HG03060 (cell line): ENCODE data around the gene ALDH1A1.
"Not testable (repeated sequence)": the region's sequence is repeated elsewhere in the genome, so short reads cannot be mapped to it uniquely, and the experiment has no call there.

ENCODE experiments used
- ATAC-seq: cut with Tn5 transposase; IDR thresholded peaks from one replicate; pipeline ENCODE4 v1.9.1; 2021; ENCODE audit warnings: low read depth, moderate number of reproducible peaks; ENCODE audit not compliant: unreplicated experiment

Gene ALDH1A1

GRCh38 chr9:72863456-72864094, 89.3 kb downstream of the ALDH1A1 start:
- ATAC-seq, result no peak

GRCh38 chr9:72862788-72863187, 90.1 kb downstream of the ALDH1A1 start:
- ATAC-seq, result not testable (repeated sequence)

- ATAC-seq, result no peak
Measured at GRCh38 chr9:72858089-72858912, 94.6 kb downstream of the ALDH1A1 start.

GRCh38 chr9:72857624-72857996, 95.2 kb downstream of the ALDH1A1 start:
- no peak for ATAC-seq

GRCh38 chr9:72856972-72857623, 95.8 kb downstream of the ALDH1A1 start:
- ATAC-seq, result no peak

- no peak for ATAC-seq
Measured at GRCh38 chr9:72855890-72856523, 96.8 kb downstream of the ALDH1A1 start.

- ATAC-seq, result no peak
Measured at GRCh38 chr9:72855321-72855720, 97.5 kb downstream of the ALDH1A1 start.
